HepG2 (cell line): ENCODE results near the gene OSBPL2. TPM values are rescaled to one million over a fixed set of nuclear protein-coding genes. Genes with fewer than 3 reads are reported as not detected.
A peak's percentile ranks its signal among the peaks of the same experiment; 100 is the strongest.

ENCODE experiments used
- AKAP8 ChIP-seq: sonication (generic); formaldehyde crosslinking; IDR thresholded peaks from 2 replicates; pipeline ENCODE4 v1.5.1; 2020; ENCODE audit warnings: mild to moderate bottlenecking, missing genetic modification reagents
- CBX1 ChIP-seq: IDR thresholded peaks from one replicate; pipeline ENCODE4 v1.6.1; 2016; ENCODE audit warnings: antibody characterized with exemption, low read depth
- ELF3 ChIP-seq: IDR thresholded peaks from 2 replicates; pipeline ENCODE4 v1.6.1; 2016; ENCODE audit warnings: missing genetic modification reagents, missing compliant biosample characterization
- GATA4 ChIP-seq: sonication (generic); IDR thresholded peaks from 2 replicates; pipeline ENCODE4 v1.6.1; 2016; ENCODE audit warnings: antibody characterized with exemption, low read depth, borderline replicate concordance
- HNF4G ChIP-seq, 2 experiments: sonication (generic) in 1 of 2; formaldehyde crosslinking in 1 of 2; IDR thresholded peaks; 2 replicates each; pipeline versions ENCODE4 v1.4.0 to v1.6.1; 2011 to 2020; ENCODE audit warnings: borderline replicate concordance in 2 of 2, low read depth in 2 of 2, mild to moderate bottlenecking in 2 of 2, low read length in 1 of 2, missing genetic modification reagents in 1 of 2, moderate library complexity in 1 of 2
- MAZ ChIP-seq, 2 experiments: sonication (generic) in 1 of 2; formaldehyde crosslinking in 1 of 2; IDR thresholded peaks; 2 replicates each; pipeline versions ENCODE4 v1.5.0 to v1.6.1; 2012 to 2020; ENCODE audit warnings: low read depth in 2 of 2, mild to moderate bottlenecking in 2 of 2, borderline replicate concordance in 1 of 2, improper control_type of control experiment in 1 of 2, low read length in 1 of 2, missing genetic modification reagents in 1 of 2, moderate library complexity in 1 of 2
- NFIB ChIP-seq: sonication (generic); formaldehyde crosslinking; IDR thresholded peaks from 2 replicates; pipeline ENCODE4 v1.9.0; 2021; ENCODE audit warnings: missing genetic modification reagents, mild to moderate bottlenecking, borderline replicate concordance
- SIN3A ChIP-seq: IDR thresholded peaks from 2 replicates; pipeline ENCODE4 v1.6.1; 2011; ENCODE audit warnings: low read depth, mild to moderate bottlenecking, control low read depth, low read length, borderline replicate concordance
- SIN3B ChIP-seq: fragments of 150-350 bp; IDR thresholded peaks from 2 replicates; pipeline ENCODE4 v1.6.1; 2014; ENCODE audit warnings: low read length
- TGIF2 ChIP-seq: IDR thresholded peaks from 2 replicates; pipeline ENCODE4 v1.6.1; 2016; ENCODE audit warnings: control low read depth, missing compliant biosample characterization
- ZNF282 ChIP-seq: fragments of 450-650 bp; IDR thresholded peaks from 2 replicates; pipeline ENCODE4 v1.6.1; 2018; ENCODE audit not compliant: partially characterized antibody
- ZNF431 ChIP-seq: sonication (generic); formaldehyde crosslinking; IDR thresholded peaks from 2 replicates; pipeline ENCODE4 v1.9.0; 2022; ENCODE audit warnings: missing genetic modification reagents, low read depth, mild to moderate bottlenecking, borderline replicate concordance
- ZNF737 ChIP-seq: sonication (generic); formaldehyde crosslinking; IDR thresholded peaks from 2 replicates; pipeline ENCODE4 v1.5.0; 2020; ENCODE audit warnings: missing genetic modification reagents, mild to moderate bottlenecking, borderline replicate concordance
- ZNF775 ChIP-seq: sonication (generic); formaldehyde crosslinking; IDR thresholded peaks from 2 replicates; pipeline ENCODE4 v1.4.0; 2020; ENCODE audit warnings: missing genetic modification reagents, mild to moderate bottlenecking, moderate library complexity, borderline replicate concordance
- polyA plus RNA-seq, 8 experiments: library from polyadenylated mRNA; depleted of rRNA in 3 of 8; stranded (reverse) in 7 of 8; unstranded in 1 of 8; fragments of >200 nt; fragmentation: Illumina TruSeq in 4 of 8; extraction: Trizol in 4 of 8; gene quantifications; 2 replicates each; pipeline versions ENCODE4 v1.2.1 to v1.2.3, GENCODE V29; 2011 to 2016; ENCODE audit warnings: low read depth in 4 of 8, missing spikeins in 1 of 8, mixed read lengths in 1 of 8; ENCODE audit not compliant: insufficient read depth in 1 of 8
- total RNA-seq, 5 experiments: library from RNA; depleted of rRNA; stranded (reverse); fragments of >200 nt; fragmentation: Illumina TruSeq; extraction: Trizol; gene quantifications; 2 replicates each; pipeline ENCODE4 v1.2.3, GENCODE V29; 2016; ENCODE audit warnings: low read depth in 1 of 5
- TF ChIP-seq, protein P1 (sequence below): sonication (generic); formaldehyde crosslinking; IDR thresholded peaks from 2 replicates; pipeline ENCODE4 v1.5.0; 2020; ENCODE audit warnings: mild to moderate bottlenecking, missing genetic modification reagents, borderline replicate concordance
- TF ChIP-seq, protein P2 (sequence below): sonication (generic); formaldehyde crosslinking; IDR thresholded peaks from 2 replicates; pipeline ENCODE4 v1.8.1; 2023; ENCODE audit warnings: mild to moderate bottlenecking, inconsistent platforms, moderate library complexity, missing genetic modification reagents, borderline replicate concordance
- TF ChIP-seq, protein P3 (sequence below): sonication (generic); formaldehyde crosslinking; IDR thresholded peaks from 2 replicates; pipeline ENCODE4 v1.4.0; 2020; ENCODE audit warnings: mild to moderate bottlenecking, low read depth, missing genetic modification reagents

OSBPL2 gene
- total and polyA plus RNA-seq, 2 of the 13 experiments (the other 11 are each of a cell fraction or from before 2014, with no cell fraction given) = 18.5 to 37.4 TPM

DNA sequence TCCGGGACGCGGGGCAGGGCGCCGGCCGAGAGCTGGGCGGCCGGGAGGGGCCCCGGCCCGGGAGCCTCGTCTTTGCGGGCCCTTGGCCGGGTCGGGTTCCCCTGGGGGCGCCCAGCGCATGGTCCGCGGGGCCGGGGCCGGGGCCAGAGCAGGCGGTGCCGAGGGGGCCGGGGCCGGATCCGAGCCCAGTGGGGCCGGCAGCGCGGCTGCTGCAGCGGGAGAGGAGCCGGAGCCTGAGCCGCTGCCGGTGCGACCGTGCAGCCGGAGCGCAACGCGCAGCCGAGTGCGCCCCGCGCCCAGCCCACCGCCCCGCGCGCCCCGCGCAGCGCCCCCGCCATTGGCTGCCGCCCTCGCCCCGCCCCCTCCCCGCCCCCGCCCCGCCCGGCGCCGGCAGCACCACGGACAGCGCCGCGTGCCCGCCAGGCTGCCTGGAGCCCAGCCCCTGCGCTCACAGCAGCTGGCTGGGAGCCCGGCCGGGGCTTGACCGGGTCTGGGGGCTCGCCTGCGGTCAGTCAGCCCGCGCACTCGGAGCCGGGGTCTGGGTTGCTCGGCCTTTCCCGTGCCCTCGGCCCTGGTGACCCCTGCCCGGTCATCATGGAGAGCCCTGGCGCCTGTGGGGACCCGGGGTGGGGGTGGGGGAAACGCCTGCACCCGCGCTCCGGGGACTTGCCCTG, 18.2 kb upstream of the OSBPL2 start, which contains the start of gene HRH3 (continued):
- TF ChIP-seq, protein P1, sequence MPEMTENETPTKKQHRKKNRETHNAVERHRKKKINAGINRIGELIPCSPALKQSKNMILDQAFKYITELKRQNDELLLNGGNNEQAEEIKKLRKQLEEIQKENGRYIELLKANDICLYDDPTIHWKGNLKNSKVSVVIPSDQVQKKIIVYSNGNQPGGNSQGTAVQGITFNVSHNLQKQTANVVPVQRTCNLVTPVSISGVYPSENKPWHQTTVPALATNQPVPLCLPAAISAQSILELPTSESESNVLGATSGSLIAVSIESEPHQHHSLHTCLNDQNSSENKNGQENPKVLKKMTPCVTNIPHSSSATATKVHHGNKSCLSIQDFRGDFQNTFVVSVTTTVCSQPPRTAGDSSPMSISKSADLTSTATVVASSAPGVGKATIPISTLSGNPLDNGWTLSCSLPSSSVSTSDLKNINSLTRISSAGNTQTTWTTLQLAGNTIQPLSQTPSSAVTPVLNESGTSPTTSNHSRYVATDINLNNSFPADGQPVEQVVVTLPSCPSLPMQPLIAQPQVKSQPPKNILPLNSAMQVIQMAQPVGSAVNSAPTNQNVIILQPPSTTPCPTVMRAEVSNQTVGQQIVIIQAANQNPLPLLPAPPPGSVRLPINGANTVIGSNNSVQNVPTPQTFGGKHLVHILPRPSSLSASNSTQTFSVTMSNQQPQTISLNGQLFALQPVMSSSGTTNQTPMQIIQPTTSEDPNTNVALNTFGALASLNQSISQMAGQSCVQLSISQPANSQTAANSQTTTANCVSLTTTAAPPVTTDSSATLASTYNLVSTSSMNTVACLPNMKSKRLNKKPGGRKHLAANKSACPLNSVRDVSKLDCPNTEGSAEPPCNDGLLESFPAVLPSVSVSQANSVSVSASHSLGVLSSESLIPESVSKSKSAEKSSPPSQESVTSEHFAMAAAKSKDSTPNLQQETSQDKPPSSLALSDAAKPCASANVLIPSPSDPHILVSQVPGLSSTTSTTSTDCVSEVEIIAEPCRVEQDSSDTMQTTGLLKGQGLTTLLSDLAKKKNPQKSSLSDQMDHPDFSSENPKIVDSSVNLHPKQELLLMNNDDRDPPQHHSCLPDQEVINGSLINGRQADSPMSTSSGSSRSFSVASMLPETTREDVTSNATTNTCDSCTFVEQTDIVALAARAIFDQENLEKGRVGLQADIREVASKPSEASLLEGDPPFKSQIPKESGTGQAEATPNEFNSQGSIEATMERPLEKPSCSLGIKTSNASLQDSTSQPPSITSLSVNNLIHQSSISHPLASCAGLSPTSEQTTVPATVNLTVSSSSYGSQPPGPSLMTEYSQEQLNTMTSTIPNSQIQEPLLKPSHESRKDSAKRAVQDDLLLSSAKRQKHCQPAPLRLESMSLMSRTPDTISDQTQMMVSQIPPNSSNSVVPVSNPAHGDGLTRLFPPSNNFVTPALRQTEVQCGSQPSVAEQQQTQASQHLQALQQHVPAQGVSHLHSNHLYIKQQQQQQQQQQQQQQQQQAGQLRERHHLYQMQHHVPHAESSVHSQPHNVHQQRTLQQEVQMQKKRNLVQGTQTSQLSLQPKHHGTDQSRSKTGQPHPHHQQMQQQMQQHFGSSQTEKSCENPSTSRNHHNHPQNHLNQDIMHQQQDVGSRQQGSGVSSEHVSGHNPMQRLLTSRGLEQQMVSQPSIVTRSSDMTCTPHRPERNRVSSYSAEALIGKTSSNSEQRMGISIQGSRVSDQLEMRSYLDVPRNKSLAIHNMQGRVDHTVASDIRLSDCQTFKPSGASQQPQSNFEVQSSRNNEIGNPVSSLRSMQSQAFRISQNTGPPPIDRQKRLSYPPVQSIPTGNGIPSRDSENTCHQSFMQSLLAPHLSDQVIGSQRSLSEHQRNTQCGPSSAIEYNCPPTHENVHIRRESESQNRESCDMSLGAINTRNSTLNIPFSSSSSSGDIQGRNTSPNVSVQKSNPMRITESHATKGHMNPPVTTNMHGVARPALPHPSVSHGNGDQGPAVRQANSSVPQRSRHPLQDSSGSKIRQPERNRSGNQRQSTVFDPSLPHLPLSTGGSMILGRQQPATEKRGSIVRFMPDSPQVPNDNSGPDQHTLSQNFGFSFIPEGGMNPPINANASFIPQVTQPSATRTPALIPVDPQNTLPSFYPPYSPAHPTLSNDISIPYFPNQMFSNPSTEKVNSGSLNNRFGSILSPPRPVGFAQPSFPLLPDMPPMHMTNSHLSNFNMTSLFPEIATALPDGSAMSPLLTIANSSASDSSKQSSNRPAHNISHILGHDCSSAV (CRISPR knock-in tag) = no peak
- TF ChIP-seq SIN3B = no peak
- TF ChIP-seq NFIB (CRISPR knock-in tag) = no peak
- TF ChIP-seq GATA4 = no peak
- peak; percentile 92; the same call in 1 of the 2 replicates for TF ChIP-seq SIN3A
- TF ChIP-seq, protein P2, sequence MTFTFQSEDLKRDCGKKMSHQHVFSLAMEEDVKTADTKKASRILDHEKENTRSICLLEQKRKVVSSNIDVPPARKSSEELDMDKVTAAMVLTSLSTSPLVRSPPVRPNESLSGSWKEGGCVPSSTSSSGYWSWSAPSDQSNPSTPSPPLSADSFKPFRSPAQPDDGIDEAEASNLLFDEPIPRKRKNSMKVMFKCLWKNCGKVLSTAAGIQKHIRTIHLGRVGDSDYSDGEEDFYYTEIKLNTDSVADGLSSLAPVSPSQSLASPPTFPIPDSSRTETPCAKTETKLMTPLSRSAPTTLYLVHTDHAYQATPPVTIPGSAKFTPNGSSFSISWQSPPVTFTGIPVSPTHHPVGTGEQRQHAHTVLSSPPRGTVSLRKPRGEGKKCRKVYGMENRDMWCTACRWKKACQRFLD (CRISPR knock-in tag) = 0 out of 2 replicates have a peak, but pooled peaks have one; percentile 25
- 0 out of 2 replicates have a peak, but pooled peaks have one; percentile 36 for TF ChIP-seq ELF3
- no peak for TF ChIP-seq ZNF775 (CRISPR knock-in tag)
- TF ChIP-seq ZNF737 = no peak
- peak; percentile 59; the same call in 1 of the 2 replicates for TF ChIP-seq MAZ (IDR thresholded peaks at IDR 0.05; ENCODE audit: borderline replicate concordance, low read depth, low read length)
- peak; percentile 81 for TF ChIP-seq MAZ (CRISPR knock-in tag; IDR thresholded peaks at IDR 0.05; ENCODE audit: low read depth)
- 0 out of 2 replicates have a peak, but pooled peaks have one; percentile 14 for TF ChIP-seq AKAP8 (CRISPR knock-in tag)
- TF ChIP-seq HNF4G (IDR thresholded peaks at IDR 0.05; ENCODE audit: borderline replicate concordance, low read depth, low read length) = no peak
- no peak for TF ChIP-seq HNF4G (CRISPR knock-in tag; IDR thresholded peaks at IDR 0.05; ENCODE audit: borderline replicate concordance, low read depth)
- TF ChIP-seq TGIF2 (CRISPR knock-in tag) = peak; percentile 97
- TF ChIP-seq ZNF282 = no peak
- no peak for TF ChIP-seq ZNF431
- TF ChIP-seq, protein P3, sequence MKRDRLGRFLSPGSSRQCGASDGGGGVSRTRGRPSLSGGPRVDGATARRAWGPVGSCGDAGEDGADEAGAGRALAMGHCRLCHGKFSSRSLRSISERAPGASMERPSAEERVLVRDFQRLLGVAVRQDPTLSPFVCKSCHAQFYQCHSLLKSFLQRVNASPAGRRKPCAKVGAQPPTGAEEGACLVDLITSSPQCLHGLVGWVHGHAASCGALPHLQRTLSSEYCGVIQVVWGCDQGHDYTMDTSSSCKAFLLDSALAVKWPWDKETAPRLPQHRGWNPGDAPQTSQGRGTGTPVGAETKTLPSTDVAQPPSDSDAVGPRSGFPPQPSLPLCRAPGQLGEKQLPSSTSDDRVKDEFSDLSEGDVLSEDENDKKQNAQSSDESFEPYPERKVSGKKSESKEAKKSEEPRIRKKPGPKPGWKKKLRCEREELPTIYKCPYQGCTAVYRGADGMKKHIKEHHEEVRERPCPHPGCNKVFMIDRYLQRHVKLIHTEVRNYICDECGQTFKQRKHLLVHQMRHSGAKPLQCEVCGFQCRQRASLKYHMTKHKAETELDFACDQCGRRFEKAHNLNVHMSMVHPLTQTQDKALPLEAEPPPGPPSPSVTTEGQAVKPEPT (CRISPR knock-in tag) = 0 out of 2 replicates have a peak, but pooled peaks have one; percentile 23
- no peak for TF ChIP-seq CBX1
